Colonic mucosa (tissue), 4 donors: ENCODE data around the gene DSG3. TPM values are rescaled to one million over a fixed set of nuclear protein-coding genes. Genes with fewer than 3 reads are reported as not detected.

Experiments used
- DNase-seq: peaks from one replicate; pipeline ENCODE4 v3.0.0-alpha.2; 2020
- H3K27ac ChIP-seq: fragments of 200-600 bp; one replicate; pipeline ENCODE4 v1.8.0; 2021
- H3K27me3 ChIP-seq: fragments of 200-600 bp; one replicate; pipeline ENCODE4 v1.8.0; 2021
- H3K36me3 ChIP-seq: fragments of 200-600 bp; one replicate; pipeline ENCODE4 v1.8.0; 2021
- H3K4me1 ChIP-seq: fragments of 200-600 bp; one replicate; pipeline ENCODE4 v1.8.0; 2021; ENCODE audit warnings: mild to moderate bottlenecking
- H3K4me3 ChIP-seq: fragments of 200-600 bp; one replicate; pipeline ENCODE4 v1.8.0; 2021
- H3K9ac ChIP-seq, 2 donors: one replicate each; pipeline ENCODE4 v1.7.0; 2013; ENCODE audit warnings: control low read depth in 2 of 2, low read depth in 2 of 2, low read length in 2 of 2
- H3K9me3 ChIP-seq: fragments of 200-600 bp; one replicate; pipeline ENCODE4 v1.8.0; 2021
- intact Hi-C: fragments of 100-400 bp; cut with DNase I; formaldehyde crosslinking; loops from one replicate; pipeline ENCODE4 v1.14.1; 2022
- total RNA-seq, 2 donors: library from RNA; stranded (reverse); fragmentation: NEBNext Ultra II Directional in 1 of 2; extraction: Animal tissue kit (Norgen Biotek cat#: 25700) in 1 of 2; gene quantifications; one replicate each; pipeline ENCODE4 v1.2.1, GENCODE V29; 2021
- TF ChIP-seq, protein P1 (sequence below): fragments of 200-600 bp; IDR thresholded peaks from one replicate; pipeline ENCODE4 v1.8.0; 2022; ENCODE audit warnings: antibody characterized with exemption, mild to moderate bottlenecking
- donor health status: healthy.
- donor health status: DM: no; HTN: no; CAD: no.
- donor health status: DM: no; HTN: no; CAD: no.

DSG3 gene
- total RNA-seq, 2 donors from 2014 or later, result 0.07 to 0.40 TPM

GRCh38 chr18:31483396-31483795 is 35.9 kb downstream of the DSG3 start:
- Histone ChIP-seq H3K9ac (no peak overlapping the region), H3K4me3 (no peak overlapping the region), H3K9me3 (no peaks in the 10 kb centered on the region), H3K4me1 (no peaks in the 10 kb centered on the region), H3K27me3 (no peaks in the 10 kb centered on the region), H3K36me3 (no peaks in the 10 kb centered on the region), H3K27ac (no peak overlapping the region)
- TF ChIP-seq, protein P1, sequence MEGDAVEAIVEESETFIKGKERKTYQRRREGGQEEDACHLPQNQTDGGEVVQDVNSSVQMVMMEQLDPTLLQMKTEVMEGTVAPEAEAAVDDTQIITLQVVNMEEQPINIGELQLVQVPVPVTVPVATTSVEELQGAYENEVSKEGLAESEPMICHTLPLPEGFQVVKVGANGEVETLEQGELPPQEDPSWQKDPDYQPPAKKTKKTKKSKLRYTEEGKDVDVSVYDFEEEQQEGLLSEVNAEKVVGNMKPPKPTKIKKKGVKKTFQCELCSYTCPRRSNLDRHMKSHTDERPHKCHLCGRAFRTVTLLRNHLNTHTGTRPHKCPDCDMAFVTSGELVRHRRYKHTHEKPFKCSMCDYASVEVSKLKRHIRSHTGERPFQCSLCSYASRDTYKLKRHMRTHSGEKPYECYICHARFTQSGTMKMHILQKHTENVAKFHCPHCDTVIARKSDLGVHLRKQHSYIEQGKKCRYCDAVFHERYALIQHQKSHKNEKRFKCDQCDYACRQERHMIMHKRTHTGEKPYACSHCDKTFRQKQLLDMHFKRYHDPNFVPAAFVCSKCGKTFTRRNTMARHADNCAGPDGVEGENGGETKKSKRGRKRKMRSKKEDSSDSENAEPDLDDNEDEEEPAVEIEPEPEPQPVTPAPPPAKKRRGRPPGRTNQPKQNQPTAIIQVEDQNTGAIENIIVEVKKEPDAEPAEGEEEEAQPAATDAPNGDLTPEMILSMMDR, result no peak
- DNase-seq, result no peak
- intact Hi-C loops, result loop anchor here (5.0 kb wide), 1 partner anchor 51 kb away; no protein-coding TSS in a partner anchor

GRCh38 chr18:31484461-31484860 is 36.9 kb downstream of the DSG3 start:
- H3K27ac ChIP-seq, result no peak overlapping the region
- H3K4me3 ChIP-seq, result no peak overlapping the region
- TF ChIP-seq, protein P1, result no peak
- H3K9ac ChIP-seq, result no peak overlapping the region
- no peaks in the 10 kb centered on the region for H3K4me1 ChIP-seq
- no peaks in the 10 kb centered on the region for H3K27me3 ChIP-seq
- intact Hi-C loops, result loop anchor here (5.0 kb wide), 1 partner anchor 52 kb away; no protein-coding TSS in a partner anchor
- no peak for DNase-seq
- no peaks in the 10 kb centered on the region for H3K9me3 ChIP-seq
- H3K36me3 ChIP-seq, result no peaks in the 10 kb centered on the region

DNA sequence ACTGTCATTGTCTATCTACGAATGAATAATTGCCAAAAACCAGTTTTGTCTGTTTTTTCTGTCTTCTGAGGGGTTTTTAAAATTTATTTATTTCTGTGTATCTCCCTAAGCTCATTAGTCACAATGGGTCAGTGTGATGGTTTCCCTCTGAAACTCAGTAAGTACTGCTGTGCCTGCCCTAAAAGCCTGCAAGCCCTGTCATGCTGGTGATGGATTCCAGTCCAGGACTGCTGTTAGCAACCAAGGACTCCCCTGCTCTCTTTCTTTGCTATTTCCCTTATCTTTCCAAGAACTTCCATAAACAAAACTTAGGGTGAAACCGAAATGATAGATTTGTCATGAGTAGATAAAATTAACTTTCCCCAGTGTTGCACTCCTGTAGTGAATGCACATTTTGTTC is 38.6 kb downstream of the DSG3 start:
- H3K27me3 ChIP-seq, result no peaks in the 10 kb centered on the region
- H3K36me3 ChIP-seq, result no peaks in the 10 kb centered on the region
- H3K4me1 ChIP-seq, result no peaks in the 10 kb centered on the region
- TF ChIP-seq, protein P1, result no peak
- no peak for DNase-seq
- no peak overlapping the region for H3K27ac ChIP-seq
- H3K9me3 ChIP-seq, result no peaks in the 10 kb centered on the region
- intact Hi-C loops, result no loop called here
- no peak overlapping the region for H3K4me3 ChIP-seq
- H3K9ac ChIP-seq, result no peak overlapping the region

- Histone ChIP-seq H3K27ac (no peak overlapping the region), H3K27me3 (no peaks in the 10 kb centered on the region), H3K4me1 (no peaks in the 10 kb centered on the region), H3K36me3 (no peaks in the 10 kb centered on the region), H3K4me3 (no peak overlapping the region), H3K9me3 (no peaks in the 10 kb centered on the region), H3K9ac (no peak overlapping the region)
- intact Hi-C loops, result no loop called here
- TF ChIP-seq, protein P1, result no peak
- no peak for DNase-seq
Measured at GRCh38 chr18:31487246-31488015, 39.9 kb downstream of the DSG3 start.

- H3K9ac ChIP-seq, result no peak overlapping the region
- H3K9me3 ChIP-seq, result no peaks in the 10 kb centered on the region
- H3K27me3 ChIP-seq, result no peaks in the 10 kb centered on the region
- intact Hi-C loops, result no loop called here
- no peak for DNase-seq
- TF ChIP-seq, protein P1, result no peak
- no peaks in the 10 kb centered on the region for H3K4me1 ChIP-seq
- peak overlapping the region; percentile 11 for H3K27ac ChIP-seq
- H3K4me3 ChIP-seq, result no peak overlapping the region
- H3K36me3 ChIP-seq, result no peaks in the 10 kb centered on the region
Measured at GRCh38 chr18:31489311-31489710, 41.8 kb downstream of the DSG3 start.
